SK-N-SH (cell line): Measurements from ENCODE around the gene FAM50B. TPM values are rescaled to one million over a fixed set of nuclear protein-coding genes. Genes with fewer than 3 reads are reported as not detected.

Source experiments
- CTCF ChIA-PET: fragments of 300-600, 350-600 bp; formaldehyde crosslinking; extraction: SDS; loops from one replicate; lab custom pipeline; 2021; lab: Yijun Ruan, JAX
- POLR2A ChIA-PET: fragments of 350-600 bp; sonication (Branson Sonifier 250); formaldehyde crosslinking; extraction: SDS; loops from one replicate; lab custom pipeline; 2020; ENCODE audit warnings: antibody characterized with exemption, inconsistent platforms; lab: Yijun Ruan, JAX
- DNase-seq: peaks from one replicate; pipeline ENCODE4 v3.0.0; 2012
- H2AFZ ChIP-seq: fragments of 200-600 bp; sonication (generic); 2 replicates; pipeline ENCODE4 v1.8.1; 2016; ENCODE audit warnings: antibody characterized with exemption, mild to moderate bottlenecking, low read depth
- H3F3A ChIP-seq: fragments of 200-600 bp; sonication (generic); replicated peaks from 2 replicates; pipeline ENCODE3; 2016; ENCODE audit warnings: antibody characterized with exemption, mild to moderate bottlenecking; ENCODE audit not compliant: insufficient read depth
- H3K27ac ChIP-seq, 2 experiments: fragments of 200-500 bp in 1 of 2; fragments of 200-600 bp in 1 of 2; sonication (Bioruptor generic) in 1 of 2; sonication (generic), shearing (Covaris generic) in 1 of 2; 2 replicates each; pipeline versions ENCODE4 v1.5.1 to v1.6.1; 2014 to 2016; ENCODE audit warnings: low read depth in 2 of 2, inconsistent platforms in 1 of 2, low read length in 1 of 2, mild to moderate bottlenecking in 1 of 2, mixed read lengths in 1 of 2
- H3K27me3 ChIP-seq: fragments of 200-600 bp; sonication (generic), shearing (Covaris generic); 2 replicates; pipeline ENCODE4 v1.6.1; 2016; ENCODE audit warnings: mixed run types; ENCODE audit not compliant: insufficient read depth
- H3K36me3 ChIP-seq, 2 experiments: fragments of 200-500 bp in 1 of 2; fragments of 200-600 bp in 1 of 2; sonication (Bioruptor generic) in 1 of 2; sonication (generic) in 1 of 2; replicated peaks in 1 of 2; 2 replicates each; pipeline versions ENCODE3 to v1.5.1; 2014 to 2016; ENCODE audit warnings: low read length in 1 of 2, mild to moderate bottlenecking in 1 of 2; ENCODE audit not compliant: insufficient read depth in 2 of 2, control insufficient read depth in 1 of 2
- H3K4me1 ChIP-seq, 2 experiments: fragments of 200-500 bp in 1 of 2; fragments of 200-600 bp in 1 of 2; sonication (Bioruptor generic) in 1 of 2; sonication (generic), shearing (Covaris generic) in 1 of 2; 2 replicates each; pipeline versions ENCODE4 v1.5.1 to v1.6.1; 2014 to 2016; ENCODE audit warnings: low read depth in 1 of 2, low read length in 1 of 2, mixed run types in 1 of 2; ENCODE audit not compliant: insufficient read depth in 2 of 2, control insufficient read depth in 1 of 2
- H3K4me2 ChIP-seq: fragments of 200-600 bp; sonication (generic), shearing (Covaris generic); 2 replicates; pipeline ENCODE4 v1.6.1; 2017; ENCODE audit warnings: mixed run types
- H3K4me3 ChIP-seq, 2 experiments: fragments of 200-500 bp in 1 of 2; fragments of 200-600 bp in 1 of 2; sonication (Bioruptor generic) in 1 of 2; sonication (generic), shearing (Covaris generic) in 1 of 2; 2 replicates each; pipeline versions ENCODE4 v1.5.1 to v1.8.1; 2014 to 2016; ENCODE audit warnings: low read depth in 2 of 2, inconsistent platforms in 1 of 2, low read length in 1 of 2, mild to moderate bottlenecking in 1 of 2, mixed read lengths in 1 of 2, moderate library complexity in 1 of 2
- H3K79me2 ChIP-seq: fragments of 200-600 bp; sonication (generic); 2 replicates; pipeline ENCODE4 v1.8.1; 2017; ENCODE audit warnings: mild to moderate bottlenecking; ENCODE audit not compliant: insufficient read depth
- H3K9ac ChIP-seq: fragments of 200-600 bp; sonication (generic); 2 replicates; pipeline ENCODE4 v1.6.1; 2017; ENCODE audit warnings: mixed run types
- H3K9me2 ChIP-seq: fragments of 200-600 bp; sonication (generic); 2 replicates; pipeline ENCODE4 v1.6.1; 2017; ENCODE audit warnings: mixed run types
- H3K9me3 ChIP-seq: fragments of 200-600 bp; sonication (generic); 2 replicates; pipeline ENCODE4 v1.6.1; 2017; ENCODE audit warnings: mixed run types, mild to moderate bottlenecking, moderate library complexity
- H4K20me1 ChIP-seq: fragments of 200-600 bp; sonication (generic); 2 replicates; pipeline ENCODE4 v1.6.1; 2017; ENCODE audit warnings: mild to moderate bottlenecking, mixed run types; ENCODE audit not compliant: insufficient read depth
- ELF1 ChIP-seq: IDR thresholded peaks from 2 replicates; pipeline ENCODE4 v1.4.0; 2012
- EP300 ChIP-seq, 2 experiments: IDR thresholded peaks; 2 replicates each; pipeline versions ENCODE4 v1.4.0 to v1.6.1; 2012; ENCODE audit warnings: borderline replicate concordance in 1 of 2, low read depth in 1 of 2, low read length in 1 of 2
- EZH2phosphoT487 ChIP-seq: fragments of 200-600 bp; sonication (generic); IDR thresholded peaks from 2 replicates; pipeline ENCODE4 v1.6.1; 2017; ENCODE audit warnings: low read depth, mixed run types, mild to moderate bottlenecking, antibody characterized with exemption, moderate library complexity, borderline replicate concordance
- FOSL2 ChIP-seq: IDR thresholded peaks from 2 replicates; pipeline ENCODE4 v1.4.0; 2012; ENCODE audit warnings: low read depth, mild to moderate bottlenecking, moderate library complexity, borderline replicate concordance
- FOXM1 ChIP-seq: IDR thresholded peaks from 2 replicates; pipeline ENCODE4 v1.4.0; 2012; ENCODE audit warnings: low read depth, mild to moderate bottlenecking
- GABPA ChIP-seq: IDR thresholded peaks from 2 replicates; pipeline ENCODE4 v1.4.0; 2012; ENCODE audit warnings: low read depth, mild to moderate bottlenecking
- NFIC ChIP-seq: IDR thresholded peaks from 2 replicates; pipeline ENCODE4 v1.4.0; 2012; ENCODE audit warnings: borderline replicate concordance
- NRF1 ChIP-seq: IDR thresholded peaks from 2 replicates; pipeline ENCODE4 v1.6.1; 2012; ENCODE audit warnings: low read depth, mild to moderate bottlenecking, low read length
- POLR2AphosphoS5 ChIP-seq: IDR thresholded peaks from 2 replicates; pipeline ENCODE4 v1.6.1; 2012; ENCODE audit warnings: low read depth, low read length
- RAD21 ChIP-seq: IDR thresholded peaks from 2 replicates; pipeline ENCODE4 v1.6.1; 2012; ENCODE audit warnings: mild to moderate bottlenecking, low read length
- RCOR1 ChIP-seq: fragments of 150-350 bp; IDR thresholded peaks from 2 replicates; pipeline ENCODE4 v1.6.1; 2017; ENCODE audit warnings: antibody characterized with exemption, low read length
- REST ChIP-seq: IDR thresholded peaks from 2 replicates; pipeline ENCODE4 v1.6.1; 2012; ENCODE audit warnings: mild to moderate bottlenecking, low read depth, low read length, moderate library complexity
- SIN3A ChIP-seq: IDR thresholded peaks from 2 replicates; pipeline ENCODE4 v1.6.1; 2012; ENCODE audit warnings: low read depth, mild to moderate bottlenecking, low read length, moderate library complexity, borderline replicate concordance
- SMC3 ChIP-seq: IDR thresholded peaks from 2 replicates; pipeline ENCODE4 v1.6.1; 2012; ENCODE audit warnings: low read depth, low read length, improper control_type of control experiment
- TAF1 ChIP-seq: IDR thresholded peaks from 2 replicates; pipeline ENCODE4 v1.6.1; 2012; ENCODE audit warnings: low read depth, mild to moderate bottlenecking, low read length, moderate library complexity, borderline replicate concordance
- TCF12 ChIP-seq: IDR thresholded peaks from 2 replicates; pipeline ENCODE4 v1.4.0; 2012
- TEAD4 ChIP-seq: IDR thresholded peaks from 2 replicates; pipeline ENCODE4 v1.4.0; 2012; ENCODE audit warnings: mild to moderate bottlenecking, borderline replicate concordance; ENCODE audit not compliant: insufficient read depth
- USF2 ChIP-seq: fragments of 150-350 bp; IDR thresholded peaks from 2 replicates; pipeline ENCODE4 v1.6.1; 2017; ENCODE audit warnings: antibody characterized with exemption, low read length, low read depth, borderline replicate concordance
- YY1 ChIP-seq: IDR thresholded peaks from 2 replicates; pipeline ENCODE4 v1.4.0; 2012; ENCODE audit warnings: low read depth, mild to moderate bottlenecking
- ZBTB33 ChIP-seq: IDR thresholded peaks from 2 replicates; pipeline ENCODE4 v1.4.0; 2012; ENCODE audit warnings: low read depth, borderline replicate concordance
- WGBS: methylation state at CpG from one replicate; pipeline ENCODE4 v1.1.6; 2017; ENCODE audit warnings: low lambda C conversion rate; 5-methylcytosine and 5-hydroxymethylcytosine counted together
- polyA plus RNA-seq, 3 experiments: library from polyadenylated mRNA; depleted of rRNA; stranded (reverse); fragments of >200 nt; gene quantifications; 2 replicates each; pipeline ENCODE4 v1.2.3, GENCODE V29; 2012

FAM50B gene
- polyA plus RNA-seq, 1 of the 3 experiments (the other 2 are of a cell fraction) = 13.8 TPM

- CTCF ChIA-PET = no interaction called here
Measured at GRCh38 chr6:3881711-3882421, 32.7 kb downstream of the FAM50B start.

GRCh38 chr6:3882431-3882830 lies 33.3 kb downstream of the FAM50B start:
- Histone ChIP-seq H3K27ac (no peak overlapping the region), H3K4me3 (no peak overlapping the region), H3K4me2 (no peak overlapping the region), H3K79me2 (no peaks in the 10 kb centered on the region), H2AFZ (peak overlapping the region; percentile 9; the same call in 1 of the 2 replicates), H4K20me1 (no peaks in the 10 kb centered on the region), H3K9me3 (no peaks in the 10 kb centered on the region), H3K36me3 (no peaks in the 10 kb centered on the region), H3K4me1 (peaks cover 0 to 20% of the 10 kb centered on the region in 2 experiments; a peak in 2 of 4 replicates), H3K9ac (no peak overlapping the region), H3F3A (peaks cover 6% of the 10 kb centered on the region), H3K27me3 (no peaks in the 10 kb centered on the region), H3K9me2 (no peaks in the 10 kb centered on the region)
- ChIA-PET CTCF (interaction anchor here (1.7 kb wide), 1 partner anchor 134 kb away, joined by 4 read pairs; no protein-coding TSS in a partner anchor), POLR2A (no interaction called here)
- 89% methylated on average over 3 of the region's 3 CpGs for WGBS
- TF ChIP-seq GABPA = no peak
- no peak for TF ChIP-seq TEAD4
- no peak for TF ChIP-seq SIN3A
- no peak for TF ChIP-seq YY1
- TF ChIP-seq FOXM1 = no peak
- no peak for TF ChIP-seq FOSL2
- no peak for TF ChIP-seq RCOR1
- TF ChIP-seq RAD21 = no peak
- no peak for TF ChIP-seq REST
- TF ChIP-seq NFIC = no peak
- no peak for DNase-seq

More at GRCh38 chr6:3881711-3882421, 32.7 kb downstream of the FAM50B start:
- peaks cover 0 to 20% of the 10 kb centered on the region in 2 experiments; a peak in 2 of 4 replicates for H3K4me1 ChIP-seq
- H4K20me1 ChIP-seq = no peaks in the 10 kb centered on the region
- no peaks in the 10 kb centered on the region for H3K36me3 ChIP-seq
- H3F3A ChIP-seq = peaks cover 6% of the 10 kb centered on the region
- H3K4me3 ChIP-seq = no peak overlapping the region
- WGBS = 82% methylated on average over 13 of the region's 13 CpGs
- no peak for TF ChIP-seq TAF1
- TF ChIP-seq TEAD4 = no peak
- TF ChIP-seq FOXM1 = no peak
- TF ChIP-seq ZBTB33 = no peak
- TF ChIP-seq USF2 = no peak
- no peak for TF ChIP-seq NRF1
- no peak for TF ChIP-seq POLR2AphosphoS5
- no peak for TF ChIP-seq TCF12
- no peak for TF ChIP-seq ELF1
- no peak for TF ChIP-seq YY1
- TF ChIP-seq EZH2phosphoT487 = no peak
- TF ChIP-seq EP300 (IDR thresholded peaks at IDR 0.05; ENCODE audit: borderline replicate concordance in 1 of 2, low read depth in 1 of 2, low read length in 1 of 2) = no peak
- TF ChIP-seq SIN3A = no peak
- TF ChIP-seq SMC3 = no peak
- POLR2A ChIA-PET = interaction anchor here (0.6 kb wide), 1 partner anchor 885 kb away, joined by 4 read pairs; no protein-coding TSS in a partner anchor
- no peak overlapping the region for H2AFZ ChIP-seq
- H3K27ac ChIP-seq = no peak overlapping the region
- no peak overlapping the region for H3K4me2 ChIP-seq
- H3K9ac ChIP-seq = no peak overlapping the region
- no peaks in the 10 kb centered on the region for H3K27me3 ChIP-seq
- no peaks in the 10 kb centered on the region for H3K79me2 ChIP-seq
- H3K9me2 ChIP-seq = no peaks in the 10 kb centered on the region
- no peak for DNase-seq
- no peaks in the 10 kb centered on the region for H3K9me3 ChIP-seq
